Measurements from ENCODE around the gene KPNA6. TPM values are rescaled to one million over a fixed set of nuclear protein-coding genes. Genes with fewer than 3 reads are reported as not detected.

Gene KPNA6
- polyA plus RNA-seq, 6 donors from 2014 or later: 10.3 to 35.2 (median 25.8) TPM

GRCh38 chr1:32178380-32179192 lies 70.7 kb downstream of the KPNA6 start:
- H3K36me3 Mint-ChIP-seq: no peaks in the 10 kb centered on the region
- H3K4me3 Mint-ChIP-seq: peak overlapping the region; percentile 90 to 97 (median 93)
- H3K4me1 Mint-ChIP-seq: peaks cover 25 to 34% (median 31%) of the 10 kb centered on the region in 3 donors
- ATAC-seq (ENCODE audit: low read depth in 2 of 2) (no peak), DNase-seq (no peak)
- H3K27me3 Mint-ChIP-seq: no peaks in the 10 kb centered on the region
- no peaks in the 10 kb centered on the region for H3K9me3 Mint-ChIP-seq
- peak overlapping the region; percentile 94 to 100 (median 98) for H3K27ac Mint-ChIP-seq

GRCh38 chr1:32179193-32179442 lies 71.3 kb downstream of the KPNA6 start:
- no peaks in the 10 kb centered on the region for H3K9me3 Mint-ChIP-seq
- DNase-seq (no peak), ATAC-seq (ENCODE audit: low read depth in 2 of 2) (no peak)
- peaks cover 27 to 36% (median 33%) of the 10 kb centered on the region in 3 donors for H3K4me1 Mint-ChIP-seq
- H3K36me3 Mint-ChIP-seq: peaks cover 0 to 3% of the 10 kb centered on the region in 2 donors
- no peaks in the 10 kb centered on the region for H3K27me3 Mint-ChIP-seq
- peak overlapping the region; percentile 90 to 97 (median 93) for H3K4me3 Mint-ChIP-seq
- H3K27ac Mint-ChIP-seq: peak overlapping the region; percentile 94 to 100 (median 98)

GRCh38 chr1:32179443-32180185 lies 71.8 kb downstream of the KPNA6 start, which contains the start of gene TXLNA:
Gene TXLNA, plus strand, starts transcription at chr1:32179675. Its CDS starts 671 bp downstream, at chr1:32180346.
- Mint-ChIP-seq H3K4me1 (peaks cover 28 to 41% (median 30%) of the 10 kb centered on the region in 3 donors), H3K9me3 (no peaks in the 10 kb centered on the region), H3K27ac (peak within 1 kb of the TSS; percentile 94 to 100 (median 98)), H3K36me3 (peaks cover 0 to 8% of the 10 kb centered on the region in 2 donors), H3K4me3 (peak within 1 kb of the TSS; percentile 90 to 97 (median 93)), H3K27me3 (no peaks in the 10 kb centered on the region)
- ATAC-seq (ENCODE audit: low read depth in 2 of 2): peak; percentile 89 to 90
- DNase-seq: peak; percentile 89

- ATAC-seq (ENCODE audit: low read depth in 2 of 2) (no peak), DNase-seq (no peak)
- no peaks in the 10 kb centered on the region for H3K27me3 Mint-ChIP-seq
- H3K27ac Mint-ChIP-seq: peak overlapping the region; percentile 88 to 97 (median 94)
- H3K36me3 Mint-ChIP-seq: peaks cover 0 to 13% of the 10 kb centered on the region in 2 donors
- H3K4me3 Mint-ChIP-seq: peak overlapping the region; percentile 89 to 97 (median 93)
- H3K9me3 Mint-ChIP-seq: no peaks in the 10 kb centered on the region
- H3K4me1 Mint-ChIP-seq: peaks cover 27 to 45% (median 34%) of the 10 kb centered on the region in 3 donors
Measured at GRCh38 chr1:32180186-32181060, 72.6 kb downstream of the KPNA6 start.

DNA sequence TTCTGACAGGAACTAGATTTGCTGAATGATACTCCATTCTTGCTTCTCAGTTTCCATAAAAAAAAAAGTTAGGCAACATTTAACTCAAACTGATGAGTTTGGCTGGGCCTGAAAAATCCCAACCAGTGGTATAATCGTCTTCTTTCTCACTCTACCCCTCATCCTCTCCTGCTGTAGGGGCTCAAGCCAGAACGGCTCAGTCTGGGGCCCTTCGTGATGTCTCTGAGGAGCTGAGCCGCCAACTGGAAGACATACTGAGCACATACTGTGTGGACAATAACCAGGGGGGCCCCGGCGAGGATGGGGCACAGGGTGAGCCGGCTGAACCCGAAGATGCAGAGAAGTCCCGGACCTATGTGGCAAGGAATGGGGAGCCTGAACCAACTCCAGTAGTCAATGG lies 73.2 kb downstream of the KPNA6 start:
- no peak for DNase-seq
- peaks cover 5 to 13% of the 10 kb centered on the region in 2 donors for H3K36me3 Mint-ChIP-seq
- peaks cover 30 to 48% (median 37%) of the 10 kb centered on the region in 3 donors for H3K4me1 Mint-ChIP-seq

GRCh38 chr1:32181563-32181962 lies 73.7 kb downstream of the KPNA6 start:
- H3K4me3 Mint-ChIP-seq: peak overlapping the region in 6 of 8 donors; percentile 89 to 97 (median 92)
- ATAC-seq (ENCODE audit: low read depth in 2 of 2) (no peak), DNase-seq (no peak)
- peaks cover 10 to 18% of the 10 kb centered on the region in 2 donors for H3K36me3 Mint-ChIP-seq
- peak overlapping the region in 3 of 6 donors; percentile 20 to 97 (median 74) for H3K27ac Mint-ChIP-seq
- peaks cover 35 to 53% (median 42%) of the 10 kb centered on the region in 3 donors for H3K4me1 Mint-ChIP-seq
- no peaks in the 10 kb centered on the region for H3K9me3 Mint-ChIP-seq
- no peaks in the 10 kb centered on the region for H3K27me3 Mint-ChIP-seq

More for the DNA sequence above, 73.2 kb downstream of the KPNA6 start:
- Mint-ChIP-seq H3K27ac (peak overlapping the region; percentile 79 to 97 (median 92)), H3K9me3 (no peaks in the 10 kb centered on the region), H3K27me3 (no peaks in the 10 kb centered on the region), H3K4me3 (peak overlapping the region; percentile 89 to 97 (median 93))
- ATAC-seq (ENCODE audit: low read depth in 2 of 2): no peak

- peak overlapping the region in 2 of 8 donors; percentile 93 to 97 for H3K4me3 Mint-ChIP-seq
- H3K36me3 Mint-ChIP-seq: peaks cover 12 to 19% of the 10 kb centered on the region in 2 donors
- H3K4me1 Mint-ChIP-seq: peaks cover 36 to 54% (median 42%) of the 10 kb centered on the region in 3 donors
- H3K27ac Mint-ChIP-seq: no peak overlapping the region
- no peaks in the 10 kb centered on the region for H3K27me3 Mint-ChIP-seq
- ATAC-seq (ENCODE audit: low read depth in 2 of 2) (no peak), DNase-seq (no peak)
- H3K9me3 Mint-ChIP-seq: no peaks in the 10 kb centered on the region
Measured at GRCh38 chr1:32182060-32182459, 74.2 kb downstream of the KPNA6 start.

DNA sequence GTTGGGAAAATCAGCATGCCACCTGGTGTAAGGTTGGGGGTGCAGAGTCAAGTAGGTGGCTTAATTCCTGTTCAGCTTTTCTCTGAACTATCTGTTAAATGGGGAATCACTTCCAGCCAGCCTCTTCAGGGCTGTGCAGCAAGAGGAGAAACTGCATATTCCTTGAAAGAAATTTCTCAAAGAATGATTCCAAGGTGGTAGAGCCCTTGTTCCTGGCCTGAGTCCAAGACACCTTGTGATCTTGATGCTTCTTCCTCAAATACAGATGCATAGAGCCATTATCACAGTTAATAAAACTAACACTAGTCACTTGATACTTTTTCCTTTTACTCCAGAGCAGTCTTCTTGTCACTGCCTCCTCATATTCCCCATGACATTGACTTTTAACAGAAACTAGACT lies 76.8 kb downstream of the KPNA6 start:
- ATAC-seq (ENCODE audit: low read depth in 2 of 2): no peak
- Mint-ChIP-seq H3K4me3 (no peak overlapping the region), H3K36me3 (peaks cover 12 to 19% of the 10 kb centered on the region in 2 donors), H3K27ac (no peak overlapping the region), H3K27me3 (no peaks in the 10 kb centered on the region), H3K9me3 (no peaks in the 10 kb centered on the region), H3K4me1 (peaks cover 36 to 52% (median 41%) of the 10 kb centered on the region in 3 donors)
- DNase-seq: no peak

DNA sequence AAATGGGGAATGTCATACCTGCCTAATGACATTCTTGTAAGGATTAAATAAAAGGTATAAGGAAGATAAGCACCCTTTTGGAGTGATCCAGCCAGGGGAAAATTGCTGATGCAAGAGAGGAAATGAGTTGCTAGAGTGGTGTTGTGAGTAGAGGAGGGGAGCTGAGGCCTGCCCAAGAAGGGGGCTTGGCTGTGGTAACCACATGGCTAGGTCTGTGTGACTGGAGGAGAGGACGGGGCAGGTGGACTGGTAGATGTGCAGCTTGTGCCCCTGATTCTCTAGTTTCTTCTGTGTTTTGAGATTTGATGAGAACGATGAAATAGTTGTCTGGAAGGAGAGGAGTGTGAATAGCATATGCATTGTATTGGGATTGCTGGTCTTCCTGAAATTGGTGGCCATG lies 78.2 kb downstream of the KPNA6 start:
- ATAC-seq (ENCODE audit: low read depth in 2 of 2): no peak
- peak overlapping the region in 1 of 6 donors; percentile 26 for H3K27ac Mint-ChIP-seq
- H3K9me3 Mint-ChIP-seq: no peaks in the 10 kb centered on the region
- H3K4me3 Mint-ChIP-seq: peak overlapping the region in 1 of 8 donors; percentile 30
- DNase-seq: no peak
- H3K27me3 Mint-ChIP-seq: no peaks in the 10 kb centered on the region
- peaks cover 12 to 19% of the 10 kb centered on the region in 2 donors for H3K36me3 Mint-ChIP-seq
- H3K4me1 Mint-ChIP-seq: peaks cover 25 to 42% (median 32%) of the 10 kb centered on the region in 3 donors

GRCh38 chr1:32186491-32186890 lies 78.6 kb downstream of the KPNA6 start:
- H3K27ac Mint-ChIP-seq: peak overlapping the region in 1 of 6 donors; percentile 3
- peaks cover 15 to 19% of the 10 kb centered on the region in 2 donors for H3K36me3 Mint-ChIP-seq
- DNase-seq: no peak
- peaks cover 21 to 38% (median 28%) of the 10 kb centered on the region in 3 donors for H3K4me1 Mint-ChIP-seq
- no peak for ATAC-seq (ENCODE audit: low read depth in 2 of 2)
- no peaks in the 10 kb centered on the region for H3K9me3 Mint-ChIP-seq
- no peaks in the 10 kb centered on the region for H3K27me3 Mint-ChIP-seq
- H3K4me3 Mint-ChIP-seq: peak overlapping the region in 1 of 8 donors; percentile 30

DNA sequence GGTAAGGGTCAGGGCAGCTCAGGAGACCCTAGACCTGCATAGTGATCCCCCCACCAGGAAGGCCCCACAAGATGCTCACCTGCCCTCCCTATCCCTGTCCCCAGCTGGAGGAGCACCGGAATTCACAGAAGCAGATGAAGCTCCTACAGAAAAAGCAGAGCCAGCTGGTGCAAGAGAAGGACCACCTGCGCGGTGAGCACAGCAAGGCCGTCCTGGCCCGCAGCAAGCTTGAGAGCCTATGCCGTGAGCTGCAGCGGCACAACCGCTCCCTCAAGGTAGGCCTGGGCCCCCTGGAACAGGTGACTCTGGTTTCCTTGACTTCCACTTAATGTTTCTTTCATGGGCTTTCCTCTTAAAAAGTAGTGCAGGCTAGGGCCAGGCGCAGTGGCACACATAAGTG lies 80.0 kb downstream of the KPNA6 start:
- no peaks in the 10 kb centered on the region for H3K27me3 Mint-ChIP-seq
- H3K27ac Mint-ChIP-seq: no peak overlapping the region
- ATAC-seq (ENCODE audit: low read depth in 2 of 2) (no peak), DNase-seq (no peak)
- no peaks in the 10 kb centered on the region for H3K9me3 Mint-ChIP-seq
- H3K36me3 Mint-ChIP-seq: peaks cover 26 to 27% of the 10 kb centered on the region in 2 donors
- H3K4me3 Mint-ChIP-seq: no peak overlapping the region
- H3K4me1 Mint-ChIP-seq: peaks cover 9 to 26% (median 23%) of the 10 kb centered on the region in 3 donors

DNA sequence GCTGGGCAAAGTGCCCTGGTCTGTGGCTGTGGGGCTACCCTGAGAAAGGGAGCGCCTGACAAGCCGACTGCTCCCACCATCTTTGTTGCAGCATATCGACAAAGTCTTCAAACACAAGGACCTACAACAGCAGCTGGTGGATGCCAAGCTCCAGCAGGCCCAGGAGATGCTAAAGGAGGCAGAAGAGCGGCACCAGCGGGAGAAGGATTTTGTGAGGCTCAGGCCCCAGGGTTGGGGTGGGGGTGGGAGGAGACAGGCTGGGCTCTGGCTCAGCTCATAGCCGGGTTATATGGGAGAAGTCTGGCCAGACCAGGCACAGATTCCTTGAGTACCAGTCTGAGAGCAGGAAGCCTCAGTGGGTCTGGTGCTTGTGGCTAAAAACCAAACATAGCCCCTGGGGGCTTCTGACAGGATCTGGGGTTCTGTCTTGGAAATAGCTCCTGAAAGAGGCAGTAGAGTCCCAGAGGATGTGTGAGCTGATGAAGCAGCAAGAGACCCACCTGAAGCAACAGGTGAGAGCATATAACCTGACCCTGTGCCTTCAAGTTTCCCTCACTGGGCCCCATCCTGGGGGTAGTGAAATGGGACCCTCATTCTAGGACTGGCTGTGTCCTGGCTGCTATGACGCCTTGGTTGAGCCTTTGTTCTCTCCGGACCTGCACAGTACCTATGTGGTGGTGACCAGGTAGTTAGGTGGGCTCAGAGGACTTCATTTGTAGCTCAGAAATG lies 84.5 kb downstream of the KPNA6 start:
- Mint-ChIP-seq H3K36me3 (peaks cover 17 to 29% of the 10 kb centered on the region in 2 donors), H3K4me1 (peaks cover 3 to 12% (median 5%) of the 10 kb centered on the region in 3 donors), H3K27me3 (no peaks in the 10 kb centered on the region), H3K27ac (peak overlapping the region in 2 of 6 donors; percentile 67 to 86), H3K4me3 (no peak overlapping the region), H3K9me3 (no peaks in the 10 kb centered on the region)
- no peak for ATAC-seq (ENCODE audit: low read depth in 2 of 2)
- no peak for DNase-seq

All from naive B cell (primary cell).